ENCODE data around the gene GTSE1.

The GTSE1 gene

GRCh38 chr22:46339956-46340355 is 43.3 kb downstream of the GTSE1 start:
- no peak for DNase-seq
- no peak overlapping the region for H3K27ac Mint-ChIP-seq
- H3K4me3 Mint-ChIP-seq, result no peak overlapping the region
- peaks cover 28% of the 10 kb centered on the region for H3K4me1 Mint-ChIP-seq
- H3K36me3 Mint-ChIP-seq, result peaks cover 56% of the 10 kb centered on the region
- H3K27me3 Mint-ChIP-seq, result no peaks in the 10 kb centered on the region
- no peaks in the 10 kb centered on the region for H3K9me3 Mint-ChIP-seq
- CTCF ChIA-PET, result no interaction called here

- Mint-ChIP-seq H3K4me3 (no peak overlapping the region), H3K9me3 (no peaks in the 10 kb centered on the region), H3K27ac (no peak overlapping the region), H3K4me1 (peaks cover 25% of the 10 kb centered on the region), H3K27me3 (no peaks in the 10 kb centered on the region), H3K36me3 (peaks cover 58% of the 10 kb centered on the region)
- DNase-seq, result no peak
- CTCF ChIA-PET, result no interaction called here
Observed at GRCh38 chr22:46340676-46341075, 44.0 kb downstream of the GTSE1 start.

GRCh38 chr22:46346680-46347405 is 50.2 kb downstream of the GTSE1 start:
- H3K9me3 Mint-ChIP-seq, result no peaks in the 10 kb centered on the region
- CTCF ChIA-PET, result no interaction called here
- H3K27ac Mint-ChIP-seq, result no peak overlapping the region

GRCh38 chr22:46347646-46348045 is 51.0 kb downstream of the GTSE1 start:
- Mint-ChIP-seq H3K4me3 (no peak overlapping the region), H3K36me3 (peaks cover 58% of the 10 kb centered on the region), H3K27me3 (no peaks in the 10 kb centered on the region), H3K9me3 (no peaks in the 10 kb centered on the region), H3K27ac (no peak overlapping the region), H3K4me1 (no peaks in the 10 kb centered on the region)
- no peak for DNase-seq
- CTCF ChIA-PET, result no interaction called here

More at GRCh38 chr22:46346680-46347405, 50.2 kb downstream of the GTSE1 start:
- no peak overlapping the region for H3K4me3 Mint-ChIP-seq
- H3K4me1 Mint-ChIP-seq, result no peaks in the 10 kb centered on the region
- H3K27me3 Mint-ChIP-seq, result no peaks in the 10 kb centered on the region
- DNase-seq, result no peak
- H3K36me3 Mint-ChIP-seq, result peaks cover 56% of the 10 kb centered on the region

- CTCF ChIA-PET, result no interaction called here
- no peak for DNase-seq
- Mint-ChIP-seq H3K27me3 (no peaks in the 10 kb centered on the region), H3K4me3 (no peak overlapping the region), H3K4me1 (no peaks in the 10 kb centered on the region), H3K27ac (no peak overlapping the region), H3K36me3 (peaks cover 58% of the 10 kb centered on the region), H3K9me3 (no peaks in the 10 kb centered on the region)
Observed at GRCh38 chr22:46348099-46348695, 51.5 kb downstream of the GTSE1 start.

GRCh38 chr22:46349238-46349637 is 52.6 kb downstream of the GTSE1 start:
- Mint-ChIP-seq H3K27me3 (no peaks in the 10 kb centered on the region), H3K9me3 (no peaks in the 10 kb centered on the region), H3K36me3 (peaks cover 53% of the 10 kb centered on the region), H3K4me3 (no peak overlapping the region), H3K4me1 (no peaks in the 10 kb centered on the region), H3K27ac (no peak overlapping the region)
- CTCF ChIA-PET, result interaction anchor here (1.2 kb wide), 1 partner anchor 18 kb away, joined by 4 read pairs; no protein-coding TSS in a partner anchor
- DNase-seq, result no peak

- Mint-ChIP-seq H3K36me3 (peaks cover 50% of the 10 kb centered on the region), H3K4me3 (no peak overlapping the region), H3K27me3 (no peaks in the 10 kb centered on the region), H3K9me3 (no peaks in the 10 kb centered on the region), H3K27ac (no peak overlapping the region), H3K4me1 (no peaks in the 10 kb centered on the region)
- DNase-seq, result no peak
- CTCF ChIA-PET, result interaction anchor here (1.2 kb wide), 1 partner anchor 18 kb away, joined by 4 read pairs; no protein-coding TSS in a partner anchor
Observed at GRCh38 chr22:46349681-46350080, 53.0 kb downstream of the GTSE1 start.

GRCh38 chr22:46350121-46350520 is 53.5 kb downstream of the GTSE1 start:
- Mint-ChIP-seq H3K36me3 (peaks cover 50% of the 10 kb centered on the region), H3K27me3 (no peaks in the 10 kb centered on the region), H3K4me3 (no peak overlapping the region), H3K4me1 (no peaks in the 10 kb centered on the region), H3K9me3 (no peaks in the 10 kb centered on the region), H3K27ac (no peak overlapping the region)
- CTCF ChIA-PET, result interaction anchor here (1.2 kb wide), 1 partner anchor 17 kb away, joined by 4 read pairs; no protein-coding TSS in a partner anchor
- DNase-seq, result no peak

GRCh38 chr22:46350646-46351045 is 54.0 kb downstream of the GTSE1 start:
- Mint-ChIP-seq H3K4me1 (no peaks in the 10 kb centered on the region), H3K27me3 (no peaks in the 10 kb centered on the region), H3K27ac (no peak overlapping the region), H3K36me3 (peaks cover 52% of the 10 kb centered on the region), H3K9me3 (no peaks in the 10 kb centered on the region), H3K4me3 (no peak overlapping the region)
- DNase-seq, result no peak
- CTCF ChIA-PET, result no interaction called here

- Mint-ChIP-seq H3K9me3 (no peaks in the 10 kb centered on the region), H3K27me3 (no peaks in the 10 kb centered on the region), H3K4me1 (no peaks in the 10 kb centered on the region), H3K36me3 (peaks cover 47% of the 10 kb centered on the region), H3K27ac (no peak overlapping the region), H3K4me3 (no peak overlapping the region)
- CTCF ChIA-PET, result no interaction called here
- no peak for DNase-seq
Observed at GRCh38 chr22:46351131-46351735, 54.6 kb downstream of the GTSE1 start.

- Mint-ChIP-seq H3K36me3 (peaks cover 43% of the 10 kb centered on the region), H3K9me3 (no peaks in the 10 kb centered on the region), H3K4me3 (no peak overlapping the region), H3K4me1 (no peaks in the 10 kb centered on the region), H3K27me3 (no peaks in the 10 kb centered on the region), H3K27ac (no peak overlapping the region)
- no peak for DNase-seq
- CTCF ChIA-PET, result no interaction called here
Observed at GRCh38 chr22:46351767-46352166, 55.1 kb downstream of the GTSE1 start.

GRCh38 chr22:46352276-46352675 is 55.6 kb downstream of the GTSE1 start:
- H3K27me3 Mint-ChIP-seq, result no peaks in the 10 kb centered on the region
- H3K4me3 Mint-ChIP-seq, result no peak overlapping the region
- H3K4me1 Mint-ChIP-seq, result no peaks in the 10 kb centered on the region

GRCh38 chr22:46352691-46353386 is 56.2 kb downstream of the GTSE1 start:
- DNase-seq, result no peak
- Mint-ChIP-seq H3K4me1 (no peaks in the 10 kb centered on the region), H3K4me3 (no peak overlapping the region), H3K27me3 (no peaks in the 10 kb centered on the region), H3K27ac (peak overlapping the region; percentile 52), H3K9me3 (no peaks in the 10 kb centered on the region), H3K36me3 (peaks cover 39% of the 10 kb centered on the region)
- CTCF ChIA-PET, result no interaction called here

More at GRCh38 chr22:46352276-46352675, 55.6 kb downstream of the GTSE1 start:
- Mint-ChIP-seq H3K27ac (no peak overlapping the region), H3K36me3 (peaks cover 41% of the 10 kb centered on the region), H3K9me3 (no peaks in the 10 kb centered on the region)
- CTCF ChIA-PET, result no interaction called here
- no peak for DNase-seq

- CTCF ChIA-PET, result interaction anchor here (1.4 kb wide), 1 partner anchor 14 kb away, joined by 3 read pairs; no protein-coding TSS in a partner anchor
Observed at GRCh38 chr22:46353483-46354105, 56.9 kb downstream of the GTSE1 start.

More at GRCh38 chr22:46353483-46354105, 56.9 kb downstream of the GTSE1 start:
- Mint-ChIP-seq H3K27me3 (no peaks in the 10 kb centered on the region), H3K36me3 (peaks cover 33% of the 10 kb centered on the region), H3K4me1 (no peaks in the 10 kb centered on the region), H3K27ac (no peak overlapping the region), H3K9me3 (no peaks in the 10 kb centered on the region), H3K4me3 (no peak overlapping the region)
- no peak for DNase-seq

Measured in activated naive CD4-positive, alpha-beta T cell treated with anti-CD3 and anti-CD28 coated beads, Interleukin-2, amount 10 ng/mL, durations not matched to agents 7 days and 5 days (primary cell).